Measurements from ENCODE around the gene NR0B2.

Gene NR0B2

GRCh38 chr1:26938004-26938658, 24.4 kb upstream of the NR0B2 start:
- in situ Hi-C loops (cut with HindIII; ENCODE audit: low sequenced_read_pairs) = no loop called here

- in situ Hi-C loops (cut with HindIII; ENCODE audit: low sequenced_read_pairs) = no loop called here
These were observed 23.0 kb upstream of the NR0B2 start for GRCh38 chr1:26936823-26937222.

- in situ Hi-C loops (cut with HindIII; ENCODE audit: low sequenced_read_pairs) = no loop called here
These were observed 18.8 kb upstream of the NR0B2 start for GRCh38 chr1:26932531-26932930.

- in situ Hi-C loops (cut with HindIII; ENCODE audit: low sequenced_read_pairs) = no loop called here
These were observed 9.9 kb upstream of the NR0B2 start for GRCh38 chr1:26923711-26924110.

- in situ Hi-C loops (cut with HindIII; ENCODE audit: low sequenced_read_pairs) = no loop called here
These were observed 9.1 kb upstream of the NR0B2 start for GRCh38 chr1:26922901-26923300.

- in situ Hi-C loops (cut with HindIII; ENCODE audit: low sequenced_read_pairs) = no loop called here
These were observed 8.6 kb upstream of the NR0B2 start for GRCh38 chr1:26922431-26922729.

- in situ Hi-C loops (cut with HindIII; ENCODE audit: low sequenced_read_pairs) = no loop called here
These were observed 8.0 kb upstream of the NR0B2 start, which contains the start of gene NUDC for GRCh38 chr1:26921540-26922430. TSS of gene NUDC (plus strand) at chr1:26921743. CDS start at chr1:26921849, 106 bp downstream.

GRCh38 chr1:26921126-26921539, 7.4 kb upstream of the NR0B2 start:
- in situ Hi-C loops (cut with HindIII; ENCODE audit: low sequenced_read_pairs) = no loop called here

GRCh38 chr1:26915204-26915842, 1.5 kb upstream of the NR0B2 start:
- in situ Hi-C loops (cut with HindIII; ENCODE audit: low sequenced_read_pairs) = no loop called here

GRCh38 chr1:26913389-26913753, 404 bp downstream of the NR0B2 start:
- in situ Hi-C loops (cut with HindIII; ENCODE audit: low sequenced_read_pairs) = no loop called here

GRCh38 chr1:26912147-26912490, 1.7 kb downstream of the NR0B2 start:
- in situ Hi-C loops (cut with HindIII; ENCODE audit: low sequenced_read_pairs) = no loop called here

GRCh38 chr1:26911399-26912146, 2.2 kb downstream of the NR0B2 start:
- in situ Hi-C loops (cut with HindIII; ENCODE audit: low sequenced_read_pairs) = no loop called here

- in situ Hi-C loops (cut with HindIII; ENCODE audit: low sequenced_read_pairs) = no loop called here
These were observed 3.2 kb downstream of the NR0B2 start for GRCh38 chr1:26910343-26911160.

GRCh38 chr1:26909951-26910342, 3.8 kb downstream of the NR0B2 start:
- in situ Hi-C loops (cut with HindIII; ENCODE audit: low sequenced_read_pairs) = no loop called here

GRCh38 chr1:26907071-26907917, 6.5 kb downstream of the NR0B2 start:
- in situ Hi-C loops (cut with HindIII; ENCODE audit: low sequenced_read_pairs) = no loop called here

GRCh38 chr1:26900815-26901511, 12.8 kb downstream of the NR0B2 start:
- in situ Hi-C loops (cut with HindIII; ENCODE audit: low sequenced_read_pairs) = no loop called here

GRCh38 chr1:26900001-26900814, 13.6 kb downstream of the NR0B2 start, which contains the start of gene GPATCH3:
TSS of gene GPATCH3 (minus strand) at chr1:26900467. CDS start at chr1:26900442, 25 bp downstream.
- in situ Hi-C loops (cut with HindIII; ENCODE audit: low sequenced_read_pairs) = no loop called here

GRCh38 chr1:26897351-26897750, 16.4 kb downstream of the NR0B2 start:
- in situ Hi-C loops (cut with HindIII; ENCODE audit: low sequenced_read_pairs) = no loop called here
